Activated T-cell treated with anti-CD3 and anti-CD28 coated beads, Interleukin-2, amount 50 U/mL, for 72 hours (primary cell): ENCODE results near the gene PPIL4. TPM values are rescaled to one million over a fixed set of nuclear protein-coding genes. Genes with fewer than 3 reads are reported as not detected.

Source experiments
- ATAC-seq, 2 donors: fragments of 150-1000 bp; cut with Tn5 transposase; replicated peaks in 1 of 2; 2 replicates each; pipeline ENCODE4 v1.10.0; 2021; ENCODE audit warnings: moderate library complexity in 2 of 2, mild to moderate bottlenecking in 1 of 2
- DNase-seq, 2 donors: peaks; one replicate each; pipeline ENCODE4 v3.0.0; 2021 to 2022; ENCODE audit warnings: mixed read lengths in 1 of 2
- H3K27ac Mint-ChIP-seq: one replicate; pipeline ENCODE4 v1.8.0; 2022; ENCODE audit warnings: mild to moderate bottlenecking, moderate library complexity, mixed read lengths
- H3K27me3 Mint-ChIP-seq: one replicate; pipeline ENCODE4 v1.8.0; 2022; ENCODE audit warnings: low read depth, mixed read lengths
- H3K36me3 Mint-ChIP-seq, 2 donors: one replicate each; pipeline ENCODE4 v1.8.0; 2022; ENCODE audit warnings: mixed read lengths in 2 of 2, mild to moderate bottlenecking in 1 of 2; ENCODE audit not compliant: insufficient read depth in 2 of 2
- H3K4me1 Mint-ChIP-seq: one replicate; pipeline ENCODE4 v1.8.0; 2022; ENCODE audit warnings: low read depth, mixed read lengths
- H3K4me3 Mint-ChIP-seq, 2 donors: one replicate each; pipeline ENCODE4 v1.8.0; 2022; ENCODE audit warnings: mild to moderate bottlenecking in 2 of 2, mixed read lengths in 2 of 2, moderate library complexity in 2 of 2
- H3K9me3 Mint-ChIP-seq, 2 donors: one replicate each; pipeline ENCODE4 v1.8.0; 2022; ENCODE audit warnings: mixed read lengths in 2 of 2
- total RNA-seq, 2 donors: library from RNA; stranded (reverse); gene quantifications; one replicate each; pipeline ENCODE4 v1.2.3, GENCODE V29; 2022

Gene PPIL4
- total RNA-seq, result 10 to 100 TPM; 29.5 to 42.0 TPM

GRCh38 chr6:149545754-149546471 lies at the start of gene PPIL4:
PPIL4 (minus strand) TSS chr6:149546043; CDS start chr6:149546005, 38 bp downstream.
- ATAC-seq (peak; percentile 94 to 97), DNase-seq (peak; percentile 98)
- Mint-ChIP-seq H3K4me3 (peak within 1 kb of the TSS; percentile 89 to 98), H3K27me3 (peaks cover 11% of the 10 kb centered on the region), H3K4me1 (peaks cover 42% of the 10 kb centered on the region), H3K9me3 (no peaks in the 10 kb centered on the region), H3K36me3 (peaks cover 2 to 8% of the 10 kb centered on the region in 2 donors), H3K27ac (peak within 1 kb of the TSS; percentile 96)

GRCh38 chr6:149593408-149593807 lies 47.6 kb upstream of the PPIL4 start:
- ATAC-seq (no peak), DNase-seq (no peak)
- no peak overlapping the region for H3K4me3 Mint-ChIP-seq
- H3K27me3 Mint-ChIP-seq, result no peaks in the 10 kb centered on the region
- no peaks in the 10 kb centered on the region for H3K4me1 Mint-ChIP-seq
- H3K36me3 Mint-ChIP-seq, result peaks cover 2 to 7% of the 10 kb centered on the region in 2 donors
- no peaks in the 10 kb centered on the region for H3K9me3 Mint-ChIP-seq
- H3K27ac Mint-ChIP-seq, result no peak overlapping the region

GRCh38 chr6:149592983-149593382 lies 47.1 kb upstream of the PPIL4 start:
- DNase-seq (no peak), ATAC-seq (no peak)
- Mint-ChIP-seq H3K4me3 (no peak overlapping the region), H3K4me1 (no peaks in the 10 kb centered on the region), H3K36me3 (peaks cover 2 to 7% of the 10 kb centered on the region in 2 donors), H3K9me3 (no peaks in the 10 kb centered on the region), H3K27ac (no peak overlapping the region), H3K27me3 (no peaks in the 10 kb centered on the region)

GRCh38 chr6:149586149-149586548 lies 40.3 kb upstream of the PPIL4 start:
- Mint-ChIP-seq H3K36me3 (peaks cover 0 to 7% of the 10 kb centered on the region in 2 donors), H3K4me3 (no peak overlapping the region), H3K27ac (no peak overlapping the region), H3K4me1 (no peaks in the 10 kb centered on the region), H3K9me3 (no peaks in the 10 kb centered on the region), H3K27me3 (no peaks in the 10 kb centered on the region)
- ATAC-seq (no peak), DNase-seq (no peak)

GRCh38 chr6:149581349-149581748 lies 35.5 kb upstream of the PPIL4 start:
- no peaks in the 10 kb centered on the region for H3K27me3 Mint-ChIP-seq
- H3K36me3 Mint-ChIP-seq, result peaks cover 0 to 13% of the 10 kb centered on the region in 2 donors
- no peak overlapping the region for H3K27ac Mint-ChIP-seq
- no peaks in the 10 kb centered on the region for H3K4me1 Mint-ChIP-seq
- ATAC-seq (no peak), DNase-seq (no peak)
- H3K9me3 Mint-ChIP-seq, result no peaks in the 10 kb centered on the region
- H3K4me3 Mint-ChIP-seq, result no peak overlapping the region

DNA sequence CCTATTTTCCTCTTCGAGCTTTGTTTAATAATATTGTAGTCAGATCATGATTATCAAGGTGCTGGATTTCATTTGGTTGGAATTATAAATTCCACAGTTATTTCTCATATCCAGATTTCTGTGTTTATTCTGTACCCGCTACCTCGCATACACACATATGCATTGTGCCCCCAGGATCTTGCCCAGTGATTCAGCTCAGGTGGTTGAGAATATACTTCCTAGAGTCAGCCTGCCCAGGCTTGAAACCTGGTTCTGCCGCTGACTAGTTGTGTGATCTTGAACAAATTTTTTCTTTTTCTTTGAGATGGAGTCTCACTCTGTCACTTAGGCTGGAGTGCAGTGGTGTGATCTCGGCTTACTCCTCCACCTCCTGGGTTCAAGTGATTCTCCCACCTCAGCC lies 35.0 kb upstream of the PPIL4 start:
- peaks cover 0 to 11% of the 10 kb centered on the region in 2 donors for H3K36me3 Mint-ChIP-seq
- H3K4me3 Mint-ChIP-seq, result no peak overlapping the region
- H3K4me1 Mint-ChIP-seq, result no peaks in the 10 kb centered on the region
- H3K9me3 Mint-ChIP-seq, result no peaks in the 10 kb centered on the region
- no peaks in the 10 kb centered on the region for H3K27me3 Mint-ChIP-seq
- no peak overlapping the region for H3K27ac Mint-ChIP-seq
- DNase-seq (no peak), ATAC-seq (no peak)

DNA sequence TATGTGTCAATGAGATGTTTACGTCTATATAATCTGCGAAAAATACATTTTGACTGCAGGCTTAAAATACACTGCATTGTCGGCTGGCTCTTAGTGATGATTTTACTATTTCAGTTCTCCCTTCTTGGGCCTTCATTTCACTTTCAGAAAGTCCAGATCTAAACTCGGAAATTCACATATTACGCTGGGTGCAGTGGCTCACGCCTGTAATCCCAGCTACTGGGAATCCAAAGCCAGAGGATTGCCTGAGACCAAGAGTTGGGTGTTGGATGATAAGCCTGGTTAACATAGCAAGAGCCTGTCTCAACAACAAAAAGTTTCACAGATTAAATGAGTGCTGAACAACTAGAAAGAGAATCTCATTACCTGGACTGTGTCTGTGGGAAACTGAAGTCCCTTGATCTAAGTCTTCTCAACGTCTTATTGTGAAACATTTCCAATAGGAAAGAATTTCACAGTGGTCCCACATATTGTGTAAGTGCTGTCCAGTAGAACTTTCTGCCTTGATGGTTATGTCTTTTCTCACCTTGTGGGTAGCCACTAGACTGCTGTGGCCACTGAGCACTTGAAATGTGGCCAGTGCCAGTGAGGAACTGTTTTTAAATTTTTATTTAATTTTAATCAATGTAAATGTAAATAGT lies 22.2 kb upstream of the PPIL4 start:
- Mint-ChIP-seq H3K4me1 (peaks cover 22% of the 10 kb centered on the region), H3K9me3 (no peaks in the 10 kb centered on the region), H3K4me3 (peak overlapping the region; percentile 27 to 98)

GRCh38 chr6:149567194-149567586 lies 21.3 kb upstream of the PPIL4 start:
- H3K4me1 Mint-ChIP-seq, result peaks cover 22% of the 10 kb centered on the region
- no peaks in the 10 kb centered on the region for H3K9me3 Mint-ChIP-seq
- H3K36me3 Mint-ChIP-seq, result no peaks in the 10 kb centered on the region
- no peak overlapping the region for H3K27ac Mint-ChIP-seq
- no peaks in the 10 kb centered on the region for H3K27me3 Mint-ChIP-seq
- H3K4me3 Mint-ChIP-seq, result peak overlapping the region; percentile 94 to 98
- ATAC-seq (no peak), DNase-seq (no peak)

More for the DNA sequence above, 22.2 kb upstream of the PPIL4 start:
- ATAC-seq (no peak), DNase-seq (no peak)
- Mint-ChIP-seq H3K27me3 (no peaks in the 10 kb centered on the region), H3K27ac (no peak overlapping the region), H3K36me3 (no peaks in the 10 kb centered on the region)

DNA sequence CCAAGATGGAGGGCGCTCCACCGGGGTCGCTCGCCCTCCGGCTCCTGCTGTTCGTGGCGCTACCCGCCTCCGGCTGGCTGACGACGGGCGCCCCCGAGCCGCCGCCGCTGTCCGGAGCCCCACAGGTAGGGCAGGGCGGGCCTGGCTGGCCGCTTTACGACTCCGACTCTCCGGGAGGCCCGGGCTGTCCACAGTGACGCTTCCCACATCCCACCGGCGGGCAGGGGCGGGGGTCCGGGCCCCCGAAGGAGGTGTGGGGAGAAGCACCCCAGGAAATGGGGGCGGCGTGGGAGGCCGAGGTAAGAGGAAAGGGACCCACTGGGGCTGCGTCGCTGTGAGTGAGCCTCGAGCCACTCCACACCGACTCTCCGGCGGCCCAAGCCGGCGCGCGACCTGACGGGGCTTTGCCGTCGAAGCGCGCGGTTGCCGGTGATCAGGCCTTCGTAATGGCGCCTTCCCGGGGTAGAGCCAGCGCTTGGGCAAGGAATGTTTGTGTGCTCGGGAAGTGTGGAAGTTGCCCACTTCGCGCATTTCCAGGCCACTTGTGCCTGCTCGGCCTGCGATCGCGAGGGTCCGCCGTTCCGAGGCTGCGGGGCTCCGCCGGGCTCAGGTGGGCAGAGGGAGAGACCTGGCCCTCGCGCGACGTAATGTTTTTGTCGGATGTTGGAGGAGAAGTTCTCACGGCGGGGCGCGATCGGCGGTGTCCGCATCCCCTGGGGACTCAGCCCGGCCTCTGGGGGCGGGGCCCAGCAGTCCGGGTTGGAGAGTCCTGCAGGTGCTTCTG lies 20.8 kb upstream of the PPIL4 start:
- Mint-ChIP-seq H3K27me3 (no peaks in the 10 kb centered on the region), H3K36me3 (no peaks in the 10 kb centered on the region), H3K27ac (peak overlapping the region; percentile 54), H3K4me1 (peaks cover 22% of the 10 kb centered on the region), H3K4me3 (peak overlapping the region; percentile 94 to 98), H3K9me3 (no peaks in the 10 kb centered on the region)
- ATAC-seq (peak; percentile 28 to 38), DNase-seq (peak; percentile 60 to 62)

DNA sequence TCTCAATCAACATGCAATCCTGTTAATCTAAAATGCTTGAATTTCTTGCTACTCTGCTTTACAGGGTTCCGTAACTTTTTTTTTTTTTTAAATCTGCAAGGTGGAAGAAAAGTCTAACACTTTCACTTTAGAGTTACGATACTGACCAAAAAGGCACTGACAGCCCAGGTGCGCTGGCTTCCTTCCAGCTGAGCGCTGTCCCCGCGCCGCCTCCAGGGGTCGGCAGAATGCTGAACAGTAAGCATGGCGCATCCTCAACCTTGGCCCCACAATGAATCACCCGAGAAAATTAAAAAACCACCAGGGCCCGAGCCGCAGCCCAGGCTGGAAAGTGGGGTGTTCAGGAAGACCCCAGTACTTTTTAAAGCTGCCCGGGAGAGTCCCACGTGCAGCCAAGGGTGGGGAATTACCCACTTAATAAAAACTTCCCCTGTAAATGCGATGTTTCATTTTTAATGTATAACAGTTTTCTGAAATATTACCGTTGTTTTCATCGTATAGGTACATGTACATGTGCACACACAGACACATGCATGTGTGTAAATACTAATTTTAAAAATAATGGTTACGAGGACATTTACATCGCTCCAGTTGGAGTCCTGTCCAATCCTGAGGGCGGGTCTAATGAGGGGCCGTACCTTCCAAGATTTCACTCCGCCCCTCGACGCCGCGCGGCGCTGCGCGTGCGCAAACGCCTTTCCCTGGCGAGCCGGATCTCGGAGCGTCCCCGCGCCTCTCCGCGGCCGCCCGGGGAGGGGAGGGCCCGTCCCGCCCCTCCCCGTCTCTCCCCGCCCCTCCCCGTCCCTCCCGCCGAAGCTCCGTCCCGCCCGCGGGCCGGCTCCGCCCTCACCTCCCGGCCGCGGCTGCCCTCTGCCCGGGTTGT lies 19.9 kb upstream of the PPIL4 start, which contains the start of gene GINM1:
TSS of gene GINM1 (plus strand) at position 849 of the 883 bp plus-strand sequence. CDS start 40 bp downstream, outside the sequence.
- Mint-ChIP-seq H3K9me3 (no peaks in the 10 kb centered on the region), H3K4me1 (peaks cover 22% of the 10 kb centered on the region), H3K4me3 (peak within 1 kb of the TSS; percentile 94 to 98), H3K27ac (peak within 1 kb of the TSS; percentile 87), H3K36me3 (no peaks in the 10 kb centered on the region), H3K27me3 (no peaks in the 10 kb centered on the region)
- ATAC-seq (peak; percentile 85 to 89), DNase-seq (peak; percentile 95 to 99)

DNA sequence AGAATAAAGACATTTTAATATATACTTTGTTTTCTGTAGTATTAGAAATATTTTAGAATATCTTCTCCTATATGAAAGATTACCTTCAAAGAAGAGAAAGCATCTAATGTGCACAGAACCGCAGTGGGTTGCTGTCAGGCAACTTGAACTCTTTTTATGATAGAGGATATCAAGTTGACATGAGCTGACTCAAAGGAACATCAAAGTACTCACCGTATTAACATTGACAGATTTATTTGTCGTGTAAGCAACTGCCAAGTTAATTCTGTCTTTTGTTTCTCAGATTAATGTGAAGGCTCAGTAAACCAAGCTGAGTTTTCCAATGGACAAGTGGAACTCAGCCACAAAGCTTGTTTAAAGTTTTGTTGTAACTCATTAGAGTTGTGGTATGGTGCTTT lies 18.1 kb upstream of the PPIL4 start:
- DNase-seq (no peak), ATAC-seq (no peak)
- Mint-ChIP-seq H3K4me3 (no peak overlapping the region), H3K27ac (no peak overlapping the region), H3K36me3 (no peaks in the 10 kb centered on the region), H3K27me3 (no peaks in the 10 kb centered on the region), H3K9me3 (no peaks in the 10 kb centered on the region), H3K4me1 (peaks cover 22% of the 10 kb centered on the region)

- Mint-ChIP-seq H3K36me3 (no peaks in the 10 kb centered on the region), H3K27me3 (no peaks in the 10 kb centered on the region), H3K4me3 (no peak overlapping the region), H3K27ac (no peak overlapping the region), H3K9me3 (no peaks in the 10 kb centered on the region), H3K4me1 (peaks cover 22% of the 10 kb centered on the region)
- DNase-seq (no peak), ATAC-seq (no peak)
These were observed 17.5 kb upstream of the PPIL4 start for GRCh38 chr6:149563203-149563927.
